ENCODE results near the gene PAK3. TPM values are rescaled to one million over a fixed set of nuclear protein-coding genes. Genes with fewer than 3 reads are reported as not detected.

PAK3 gene
- polyA plus RNA-seq, 3 donors = not detected

DNA sequence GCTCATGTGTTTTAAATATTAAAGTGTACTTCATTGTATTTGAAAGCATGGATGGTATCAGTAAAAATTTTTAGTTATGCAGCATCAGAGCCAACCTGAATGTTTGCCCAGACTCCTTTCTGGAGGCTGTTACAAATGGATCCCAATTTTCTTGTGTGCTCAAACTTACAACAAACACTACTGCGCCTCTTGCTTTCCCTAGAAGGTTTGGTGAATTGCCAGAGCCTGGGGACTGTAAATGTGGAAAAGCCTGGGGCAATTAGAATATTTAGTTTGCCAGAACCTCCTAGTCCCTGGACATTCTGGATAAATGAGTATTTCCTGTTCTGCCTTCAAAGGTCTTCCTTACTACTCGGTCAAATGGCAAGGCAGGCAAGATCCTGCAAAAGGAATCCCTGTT lies 169.5 kb downstream of the PAK3 start:
- TF ChIP-seq, protein P1, sequence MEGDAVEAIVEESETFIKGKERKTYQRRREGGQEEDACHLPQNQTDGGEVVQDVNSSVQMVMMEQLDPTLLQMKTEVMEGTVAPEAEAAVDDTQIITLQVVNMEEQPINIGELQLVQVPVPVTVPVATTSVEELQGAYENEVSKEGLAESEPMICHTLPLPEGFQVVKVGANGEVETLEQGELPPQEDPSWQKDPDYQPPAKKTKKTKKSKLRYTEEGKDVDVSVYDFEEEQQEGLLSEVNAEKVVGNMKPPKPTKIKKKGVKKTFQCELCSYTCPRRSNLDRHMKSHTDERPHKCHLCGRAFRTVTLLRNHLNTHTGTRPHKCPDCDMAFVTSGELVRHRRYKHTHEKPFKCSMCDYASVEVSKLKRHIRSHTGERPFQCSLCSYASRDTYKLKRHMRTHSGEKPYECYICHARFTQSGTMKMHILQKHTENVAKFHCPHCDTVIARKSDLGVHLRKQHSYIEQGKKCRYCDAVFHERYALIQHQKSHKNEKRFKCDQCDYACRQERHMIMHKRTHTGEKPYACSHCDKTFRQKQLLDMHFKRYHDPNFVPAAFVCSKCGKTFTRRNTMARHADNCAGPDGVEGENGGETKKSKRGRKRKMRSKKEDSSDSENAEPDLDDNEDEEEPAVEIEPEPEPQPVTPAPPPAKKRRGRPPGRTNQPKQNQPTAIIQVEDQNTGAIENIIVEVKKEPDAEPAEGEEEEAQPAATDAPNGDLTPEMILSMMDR (IDR thresholded peaks at IDR 0.05) = no peak
- H3K9me3 Mint-ChIP-seq = no peaks in the 10 kb centered on the region
- intact Hi-C loops (cut with micrococcal nuclease) = no loop called here

DNA sequence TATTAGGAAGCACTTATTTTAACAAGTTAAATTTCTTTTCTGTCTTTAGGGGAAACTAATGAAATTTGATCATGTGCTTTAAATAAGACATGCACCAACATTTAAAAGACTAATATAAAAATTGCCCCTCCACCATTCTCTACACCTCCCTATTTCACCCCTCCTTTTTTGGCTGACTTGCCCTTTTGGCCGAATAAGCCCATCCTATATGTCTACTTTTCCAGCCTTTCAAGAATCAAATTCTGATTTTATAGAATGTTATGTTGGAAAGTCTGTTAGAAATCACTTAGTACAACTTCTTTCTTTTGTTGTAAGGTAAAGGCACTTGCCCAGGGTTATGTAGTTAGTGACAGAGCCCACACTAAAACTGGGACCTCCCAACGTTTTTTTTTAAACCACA lies 172.5 kb downstream of the PAK3 start:
- H3K4me3 Mint-ChIP-seq = no peak overlapping the region
- H3K4me3 ChIP-seq (replicated peaks in 1 of 3; ENCODE audit: low read depth in 2 of 3, low read length in 3 of 3) = no peak overlapping the region
- DNase-seq = no peak
- no peaks in the 10 kb centered on the region for H3K79me2 ChIP-seq (ENCODE audit: insufficient read depth, low read length)
- no peaks in the 10 kb centered on the region for H3K36me3 ChIP-seq (replicated peaks in 1 of 2; ENCODE audit: control insufficient read depth in 1 of 2, insufficient read depth in 2 of 2, low read length in 2 of 2)
- intact Hi-C loops (cut with micrococcal nuclease) = no loop called here
- H3K4me1 ChIP-seq (ENCODE audit: control insufficient read depth in 1 of 2, insufficient read depth in 2 of 2, low read length in 2 of 2) = no peaks in the 10 kb centered on the region
- TF ChIP-seq, protein P1 (IDR thresholded peaks at IDR 0.05) = no peak
- WGBS (ENCODE audit: insufficient coverage) = no CpG with 5 or more reads among the region's 2 CpGs
- no peaks in the 10 kb centered on the region for H3K9me3 Mint-ChIP-seq
- H3K27me3 ChIP-seq (ENCODE audit: control insufficient read depth in 2 of 2, insufficient read depth in 2 of 2, low read length in 2 of 2) = peaks cover 0 to 8% of the 10 kb centered on the region in 2 donors
- H3K4me1 Mint-ChIP-seq = peaks cover 2% of the 10 kb centered on the region
- H3K9ac ChIP-seq (ENCODE audit: insufficient read depth, low read length, poor library complexity, severe bottlenecking) = no peak overlapping the region
- H3K36me3 Mint-ChIP-seq = no peaks in the 10 kb centered on the region
- H2AFZ ChIP-seq (ENCODE audit: insufficient read depth, low read depth, low read length, poor library complexity, severe bottlenecking) = no peak overlapping the region
- no peak overlapping the region for H3K27ac ChIP-seq (ENCODE audit: low read depth in 1 of 2, low read length in 2 of 2)
- no peaks in the 10 kb centered on the region for H4K20me1 ChIP-seq (ENCODE audit: insufficient read depth, low read length)
- H3K27me3 Mint-ChIP-seq (ENCODE audit: low read depth in 3 of 3) = peaks cover 2 to 20% (median 3%) of the 10 kb centered on the region in 3 donors
- H3K9me3 ChIP-seq (replicated peaks in 1 of 2; ENCODE audit: control insufficient read depth in 1 of 2, insufficient read depth in 1 of 2, low read length in 2 of 2) = no peaks in the 10 kb centered on the region
- H3K4me2 ChIP-seq (replicated peaks; ENCODE audit: extremely low read depth, low read length, poor library complexity, severe bottlenecking) = no peak overlapping the region
- peak overlapping the region in 1 of 7 donors; percentile 47 for H3K27ac Mint-ChIP-seq

More for the DNA sequence above, 169.5 kb downstream of the PAK3 start:
- H3K4me3 ChIP-seq (replicated peaks in 1 of 3; ENCODE audit: low read depth in 2 of 3, low read length in 3 of 3) = no peak overlapping the region
- H3K4me2 ChIP-seq (replicated peaks; ENCODE audit: extremely low read depth, low read length, poor library complexity, severe bottlenecking) = no peak overlapping the region
- no peaks in the 10 kb centered on the region for H3K4me1 ChIP-seq (ENCODE audit: control insufficient read depth in 1 of 2, insufficient read depth in 2 of 2, low read length in 2 of 2)
- no peak overlapping the region for H3K27ac Mint-ChIP-seq
- no peak overlapping the region for H3K9ac ChIP-seq (ENCODE audit: insufficient read depth, low read length, poor library complexity, severe bottlenecking)
- H3K27me3 Mint-ChIP-seq (ENCODE audit: low read depth in 3 of 3) = peaks cover 2 to 17% (median 4%) of the 10 kb centered on the region in 3 donors
- no peaks in the 10 kb centered on the region for H3K36me3 ChIP-seq (replicated peaks in 1 of 2; ENCODE audit: control insufficient read depth in 1 of 2, insufficient read depth in 2 of 2, low read length in 2 of 2)
- no peaks in the 10 kb centered on the region for H3K36me3 Mint-ChIP-seq
- H3K27ac ChIP-seq (ENCODE audit: low read depth in 1 of 2, low read length in 2 of 2) = no peak overlapping the region
- H4K20me1 ChIP-seq (ENCODE audit: insufficient read depth, low read length) = no peaks in the 10 kb centered on the region
- no peaks in the 10 kb centered on the region for H3K79me2 ChIP-seq (ENCODE audit: insufficient read depth, low read length)
- peaks cover 2% of the 10 kb centered on the region for H3K4me1 Mint-ChIP-seq
- H3K4me3 Mint-ChIP-seq = no peak overlapping the region
- DNase-seq = no peak
- no peaks in the 10 kb centered on the region for H3K9me3 ChIP-seq (replicated peaks in 1 of 2; ENCODE audit: control insufficient read depth in 1 of 2, insufficient read depth in 1 of 2, low read length in 2 of 2)
- H3K27me3 ChIP-seq (ENCODE audit: control insufficient read depth in 2 of 2, insufficient read depth in 2 of 2, low read length in 2 of 2) = peaks cover 0 to 6% of the 10 kb centered on the region in 2 donors
- WGBS (ENCODE audit: insufficient coverage) = 60% methylated on average over 1 of the region's 2 CpGs
- no peak overlapping the region for H2AFZ ChIP-seq (ENCODE audit: insufficient read depth, low read depth, low read length, poor library complexity, severe bottlenecking)
